Brain microvascular endothelial cell (primary cell): ENCODE data around the gene STPG4.
A peak's percentile ranks its signal among the peaks of the same experiment; 100 is the strongest.

Experiments used
- DNase-seq: peaks from one replicate; pipeline ENCODE4 v3.0.0-alpha.2; 2020
- H3K27ac ChIP-seq: fragments of 250-450 bp; sonication (Bioruptor Pico); 2 replicates; pipeline ENCODE4 v1.5.1; 2020; ENCODE audit warnings: mild to moderate bottlenecking, moderate library complexity
- H3K27me3 ChIP-seq: fragments of 250-450 bp; sonication (Bioruptor Pico); replicated peaks from 2 replicates; pipeline ENCODE4 v1.5.1; 2020; ENCODE audit warnings: mild to moderate bottlenecking
- H3K36me3 ChIP-seq: fragments of 250-450 bp; sonication (Bioruptor Pico); replicated peaks from 2 replicates; pipeline ENCODE4 v1.5.1; 2020; ENCODE audit warnings: mild to moderate bottlenecking
- H3K4me3 ChIP-seq: 2 replicates; pipeline ENCODE4 v1.5.1; 2011; ENCODE audit warnings: low read depth, mild to moderate bottlenecking, control low read depth, low read length, moderate library complexity
- CTCF ChIP-seq: IDR thresholded peaks from 2 replicates; pipeline ENCODE4 v1.5.1; 2011; ENCODE audit warnings: low read depth, mild to moderate bottlenecking, moderate library complexity, low read length, control low read depth, inconsistent platforms; ENCODE audit errors: missing control alignments
- in situ Hi-C: cut with HindIII; loops from 2 replicates; pipeline ENCODE4 v1.10.0; 2017; ENCODE audit warnings: low sequenced_read_pairs, low pct_ligation_motif_present

Gene STPG4

GRCh38 chr2:47056374-47056773 is 98.7 kb downstream of the STPG4 start:
- in situ Hi-C loops, result no loop called here

GRCh38 chr2:47054868-47055267 is 100.2 kb downstream of the STPG4 start:
- H3K4me3 ChIP-seq, result no peak overlapping the region
- in situ Hi-C loops, result no loop called here
- H3K27ac ChIP-seq, result no peak overlapping the region
- DNase-seq, result no peak
- peaks cover 24% of the 10 kb centered on the region for H3K36me3 ChIP-seq
- H3K27me3 ChIP-seq, result no peaks in the 10 kb centered on the region
- no peak for TF ChIP-seq CTCF

More at GRCh38 chr2:47056374-47056773, 98.7 kb downstream of the STPG4 start:
- Histone ChIP-seq H3K27ac (peak overlapping the region; percentile 46), H3K4me3 (no peak overlapping the region), H3K27me3 (no peaks in the 10 kb centered on the region), H3K36me3 (peaks cover 12% of the 10 kb centered on the region)
- no peak for DNase-seq
- no peak for TF ChIP-seq CTCF

- Histone ChIP-seq H3K27ac (no peak overlapping the region), H3K4me3 (no peak overlapping the region), H3K27me3 (no peaks in the 10 kb centered on the region), H3K36me3 (peaks cover 28% of the 10 kb centered on the region)
- no peak for TF ChIP-seq CTCF
- DNase-seq, result no peak
- in situ Hi-C loops, result no loop called here
Measured at GRCh38 chr2:47054036-47054555, 101.0 kb downstream of the STPG4 start.

- in situ Hi-C loops, result no loop called here
- Histone ChIP-seq H3K4me3 (no peak overlapping the region), H3K27me3 (no peaks in the 10 kb centered on the region), H3K36me3 (peaks cover 28% of the 10 kb centered on the region), H3K27ac (no peak overlapping the region)
- DNase-seq, result no peak
- TF ChIP-seq CTCF, result no peak
Measured at GRCh38 chr2:47052847-47053246, 102.3 kb downstream of the STPG4 start.

GRCh38 chr2:47051562-47051961 is 103.5 kb downstream of the STPG4 start:
- in situ Hi-C loops, result no loop called here

More at GRCh38 chr2:47051562-47051961, 103.5 kb downstream of the STPG4 start:
- H3K36me3 ChIP-seq, result peaks cover 35% of the 10 kb centered on the region
- DNase-seq, result no peak
- no peaks in the 10 kb centered on the region for H3K27me3 ChIP-seq
- no peak overlapping the region for H3K4me3 ChIP-seq
- TF ChIP-seq CTCF, result no peak
- H3K27ac ChIP-seq, result no peak overlapping the region
